Activated T-cell treated with anti-CD3 and anti-CD28 coated beads, Interleukin-2, amount 50 U/mL, for 4 hours (primary cell): Measurements from ENCODE around the gene CCDC77. TPM values are rescaled to one million over a fixed set of nuclear protein-coding genes. Genes with fewer than 3 reads are reported as not detected.
A peak's percentile ranks its signal among the peaks of the same experiment; 100 is the strongest.

Experiments used
- ATAC-seq, 2 donors: fragments of 200-7000 bp; cut with Tn5 transposase; one replicate each; pipeline ENCODE4 v1.10.0; 2021
- DNase-seq: peaks from one replicate; pipeline ENCODE4 v3.0.0-alpha.2; 2020
- H3K27me3 Mint-ChIP-seq: one replicate; pipeline ENCODE4 v1.8.0; 2021; ENCODE audit warnings: low read depth, mixed read lengths
- H3K36me3 Mint-ChIP-seq: one replicate; pipeline ENCODE4 v1.8.0; 2022; ENCODE audit warnings: mixed read lengths; ENCODE audit not compliant: insufficient read depth
- H3K4me1 Mint-ChIP-seq: one replicate; pipeline ENCODE4 v1.8.0; 2021; ENCODE audit warnings: low read depth, mixed read lengths
- H3K4me3 Mint-ChIP-seq: one replicate; pipeline ENCODE4 v1.8.0; 2021; ENCODE audit warnings: mild to moderate bottlenecking, moderate library complexity, mixed read lengths
- H3K9me3 Mint-ChIP-seq: one replicate; pipeline ENCODE4 v1.8.0; 2021; ENCODE audit warnings: mixed read lengths
- total RNA-seq, 3 donors: library from RNA; stranded (reverse); gene quantifications; one replicate each; pipeline ENCODE4 v1.2.1, GENCODE V29; 2021

CCDC77 gene
- total RNA-seq, 3 donors from 2014 or later: 6.9 to 8.8 (median 8.1) TPM

DNA sequence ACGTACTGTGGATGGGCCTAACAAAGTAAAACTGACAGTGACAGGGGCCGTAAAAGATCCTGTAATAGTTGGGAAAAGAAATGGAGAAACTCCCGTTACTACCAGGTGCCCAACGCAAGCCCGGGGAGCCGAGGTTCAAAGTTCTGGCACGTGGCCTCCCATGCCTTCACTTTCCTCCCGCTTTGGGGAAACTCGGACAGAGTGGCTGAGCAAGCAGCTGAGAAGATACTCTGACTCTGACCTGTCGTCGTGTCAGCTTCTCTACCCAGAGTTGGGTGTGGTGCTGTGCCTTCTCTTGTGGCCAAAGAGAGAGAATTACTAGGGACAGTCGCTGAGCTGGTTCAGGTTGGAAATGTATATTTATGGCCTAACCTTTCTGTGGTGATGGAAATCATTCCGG is 60.0 kb downstream of the CCDC77 start:
- peaks cover 11% of the 10 kb centered on the region for H3K4me1 Mint-ChIP-seq
- H3K9me3 Mint-ChIP-seq: no peaks in the 10 kb centered on the region
- DNase-seq (no peak), ATAC-seq (no peak)
- peaks cover 21% of the 10 kb centered on the region for H3K27me3 Mint-ChIP-seq
- H3K4me3 Mint-ChIP-seq: peak overlapping the region; percentile 83
- no peaks in the 10 kb centered on the region for H3K36me3 Mint-ChIP-seq

DNA sequence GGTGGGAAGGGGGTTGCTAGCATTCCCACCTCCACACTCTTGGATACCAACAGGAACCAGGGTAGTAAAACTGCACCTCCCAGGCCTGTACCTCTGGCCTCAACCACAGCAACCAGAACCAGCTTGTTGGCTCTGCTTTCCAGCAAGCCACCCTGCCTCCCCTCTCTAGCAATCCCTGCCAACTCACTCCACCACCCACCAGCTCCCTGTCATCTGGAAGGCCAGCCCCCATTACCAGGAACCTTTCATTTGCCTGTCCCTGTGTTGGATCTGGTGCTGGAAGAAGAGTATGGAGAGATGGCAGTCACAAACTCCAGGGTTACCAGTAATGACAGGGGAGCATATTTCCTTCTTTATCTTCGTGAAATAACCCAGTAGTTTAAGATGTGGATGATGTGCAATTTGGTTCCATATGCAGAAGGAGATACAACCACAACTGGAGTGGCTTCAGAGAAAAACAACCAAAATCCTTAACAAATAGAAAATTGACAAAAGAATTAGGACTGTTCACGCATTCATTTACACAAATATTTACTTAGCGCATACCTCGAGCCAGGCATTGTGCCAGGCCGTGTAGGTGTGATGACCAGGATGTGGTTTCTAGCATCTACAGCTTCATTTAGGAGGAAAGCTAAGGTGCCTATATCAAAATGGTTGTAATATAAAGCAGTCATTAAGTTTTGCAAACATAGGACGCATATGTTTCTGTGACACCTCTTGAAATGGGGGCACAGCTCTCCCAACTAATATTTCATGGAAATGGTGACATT is 61.7 kb downstream of the CCDC77 start:
- Mint-ChIP-seq H3K4me1 (peaks cover 11% of the 10 kb centered on the region), H3K4me3 (no peak overlapping the region), H3K36me3 (no peaks in the 10 kb centered on the region), H3K9me3 (no peaks in the 10 kb centered on the region), H3K27me3 (peaks cover 17% of the 10 kb centered on the region)
- no peak for ATAC-seq
- DNase-seq: no peak

DNA sequence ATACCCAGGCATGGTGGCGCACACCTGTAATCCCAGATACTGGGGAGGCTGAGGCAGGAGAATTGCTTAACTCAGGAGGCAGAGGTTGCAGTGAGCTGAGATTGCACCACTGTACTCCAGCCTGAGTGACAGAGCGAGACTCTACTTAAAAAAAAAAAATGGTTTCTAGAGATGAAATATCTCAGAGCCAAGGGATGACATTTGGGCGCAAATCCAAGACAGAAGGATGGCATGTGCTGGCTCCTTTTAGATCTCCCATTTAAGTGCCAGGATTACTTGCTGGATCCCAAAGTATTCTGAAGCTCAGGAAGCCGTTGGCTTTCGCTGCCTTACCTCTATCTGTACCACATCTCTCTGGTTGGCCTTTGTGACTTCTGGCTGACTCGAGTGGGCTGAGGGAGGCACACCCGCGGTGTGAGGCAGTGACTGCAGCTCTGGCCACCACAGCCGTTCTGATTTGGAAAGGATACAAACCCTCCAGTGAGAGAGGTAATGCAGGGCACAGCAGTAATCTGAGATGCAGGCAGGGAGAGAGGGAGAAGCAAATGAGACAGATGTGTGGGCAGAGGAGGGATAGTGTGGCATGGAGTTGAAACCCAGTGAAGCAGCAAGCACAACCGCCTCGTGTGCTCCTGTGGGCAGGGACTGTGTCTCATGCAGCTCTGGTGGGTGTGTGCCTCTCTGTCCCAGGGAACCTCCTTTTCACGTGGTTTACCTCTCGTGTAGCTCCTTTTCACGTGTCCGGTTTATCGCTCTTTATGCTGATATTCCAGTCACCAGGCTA is 63.2 kb downstream of the CCDC77 start:
- ATAC-seq (no peak), DNase-seq (no peak)
- H3K4me3 Mint-ChIP-seq: no peak overlapping the region
- peaks cover 14% of the 10 kb centered on the region for H3K27me3 Mint-ChIP-seq
- H3K36me3 Mint-ChIP-seq: no peaks in the 10 kb centered on the region
- no peaks in the 10 kb centered on the region for H3K9me3 Mint-ChIP-seq
- H3K4me1 Mint-ChIP-seq: peaks cover 6% of the 10 kb centered on the region

DNA sequence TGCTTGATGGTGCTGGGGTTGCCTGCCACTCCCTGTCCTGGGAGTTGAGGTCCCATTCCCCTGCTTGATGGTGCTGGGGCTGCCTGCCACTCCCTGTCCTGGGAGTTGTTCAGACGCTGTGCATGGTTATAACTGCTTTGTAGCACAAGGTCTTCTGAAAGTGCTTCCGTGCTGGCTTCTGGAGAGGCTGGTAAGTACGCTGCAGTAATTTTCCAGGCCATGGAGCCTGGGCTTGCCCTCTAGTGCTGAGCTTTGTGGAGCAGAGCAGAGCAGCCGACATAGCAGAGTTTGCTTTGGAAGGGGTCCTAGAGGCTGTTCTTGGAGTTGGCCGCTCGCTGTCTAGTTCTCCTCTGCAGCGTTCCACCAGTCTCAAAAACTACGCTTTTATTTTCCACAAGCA is 64.6 kb downstream of the CCDC77 start:
- Mint-ChIP-seq H3K9me3 (no peaks in the 10 kb centered on the region), H3K4me1 (peaks cover 4% of the 10 kb centered on the region), H3K27me3 (peaks cover 12% of the 10 kb centered on the region), H3K36me3 (no peaks in the 10 kb centered on the region), H3K4me3 (no peak overlapping the region)
- DNase-seq (no peak), ATAC-seq (no peak)

DNA sequence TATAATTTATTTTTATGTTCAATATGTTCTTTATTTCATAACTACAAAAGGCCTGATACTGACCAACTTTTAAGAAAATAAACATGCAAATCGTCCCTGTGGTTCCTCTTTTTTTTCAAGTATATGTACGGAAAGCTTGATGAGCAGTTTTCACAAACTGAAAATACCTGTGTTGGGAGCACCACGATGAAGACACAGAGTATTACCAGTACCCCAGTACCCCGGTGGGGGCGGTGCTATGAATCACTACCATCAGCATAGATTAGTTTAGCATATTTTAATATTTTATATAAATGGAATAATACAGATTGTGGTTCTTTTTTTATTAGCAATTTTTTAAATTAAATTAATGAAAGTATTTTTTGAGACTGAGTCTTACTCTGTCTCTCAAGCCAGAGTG is 65.3 kb downstream of the CCDC77 start:
- H3K9me3 Mint-ChIP-seq: no peaks in the 10 kb centered on the region
- no peak overlapping the region for H3K4me3 Mint-ChIP-seq
- DNase-seq (no peak), ATAC-seq (no peak)
- H3K27me3 Mint-ChIP-seq: peaks cover 9% of the 10 kb centered on the region
- H3K4me1 Mint-ChIP-seq: peaks cover 1% of the 10 kb centered on the region
- no peaks in the 10 kb centered on the region for H3K36me3 Mint-ChIP-seq

DNA sequence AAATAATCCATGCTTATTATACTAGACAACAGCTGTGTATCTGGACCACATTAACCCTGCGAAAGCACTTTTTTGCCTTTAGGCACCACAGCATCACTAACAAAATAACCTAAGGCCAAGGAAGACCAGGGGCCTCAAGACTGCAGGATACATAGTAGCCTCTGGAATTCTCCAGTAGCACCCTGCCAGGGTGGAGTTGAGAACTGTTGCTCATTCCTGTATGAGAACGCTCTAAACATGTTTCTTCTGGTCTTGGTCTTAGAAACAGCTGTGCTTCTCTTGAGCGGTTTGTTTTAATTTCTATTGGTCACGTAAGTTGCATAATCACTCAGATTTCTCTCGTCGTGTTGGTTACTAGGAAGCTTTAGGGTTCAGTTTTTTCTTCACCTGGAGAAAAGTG is 66.1 kb downstream of the CCDC77 start:
- Mint-ChIP-seq H3K36me3 (no peaks in the 10 kb centered on the region), H3K4me1 (peaks cover 1% of the 10 kb centered on the region), H3K4me3 (no peak overlapping the region), H3K27me3 (peaks cover under 1% of the 10 kb centered on the region), H3K9me3 (no peaks in the 10 kb centered on the region)
- no peak for DNase-seq
- no peak for ATAC-seq

DNA sequence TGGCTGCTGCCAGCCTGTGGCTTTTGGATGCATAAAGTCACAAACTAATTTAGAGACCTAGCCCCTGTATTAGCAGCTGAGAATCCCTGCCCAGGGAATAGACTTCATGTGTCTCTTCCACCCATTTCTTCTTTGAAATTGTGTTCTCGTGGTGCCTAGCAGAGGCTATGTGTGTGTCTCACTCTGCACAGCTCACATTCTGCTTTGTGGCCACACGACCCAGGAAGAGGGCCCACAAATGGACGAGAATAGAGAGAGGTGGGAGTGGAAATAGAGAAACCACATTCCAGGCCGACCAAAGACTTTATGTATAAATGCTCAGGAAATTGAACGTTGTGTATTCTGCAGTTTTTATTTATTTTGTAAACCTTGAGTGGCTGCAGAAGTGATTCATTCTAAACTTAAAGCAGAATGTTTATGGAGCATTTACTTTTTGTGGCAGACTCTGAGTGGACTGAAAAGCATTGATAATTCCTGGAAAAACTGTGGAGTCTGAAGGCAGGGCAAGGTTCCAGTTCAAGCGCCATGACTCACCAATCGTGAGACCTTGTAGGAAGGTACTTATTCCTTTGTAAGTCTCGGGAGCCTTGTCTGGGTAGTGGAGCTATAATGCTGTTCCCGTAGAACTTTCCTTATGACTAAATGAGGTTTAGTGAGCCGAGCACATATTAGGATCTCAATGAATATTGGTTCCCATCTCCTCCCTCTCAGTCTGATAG is 67.4 kb downstream of the CCDC77 start:
- ATAC-seq (no peak), DNase-seq (no peak)
- H3K4me3 Mint-ChIP-seq: no peak overlapping the region
- H3K9me3 Mint-ChIP-seq: no peaks in the 10 kb centered on the region
- H3K27me3 Mint-ChIP-seq: no peaks in the 10 kb centered on the region
- no peaks in the 10 kb centered on the region for H3K36me3 Mint-ChIP-seq
- H3K4me1 Mint-ChIP-seq: no peaks in the 10 kb centered on the region

DNA sequence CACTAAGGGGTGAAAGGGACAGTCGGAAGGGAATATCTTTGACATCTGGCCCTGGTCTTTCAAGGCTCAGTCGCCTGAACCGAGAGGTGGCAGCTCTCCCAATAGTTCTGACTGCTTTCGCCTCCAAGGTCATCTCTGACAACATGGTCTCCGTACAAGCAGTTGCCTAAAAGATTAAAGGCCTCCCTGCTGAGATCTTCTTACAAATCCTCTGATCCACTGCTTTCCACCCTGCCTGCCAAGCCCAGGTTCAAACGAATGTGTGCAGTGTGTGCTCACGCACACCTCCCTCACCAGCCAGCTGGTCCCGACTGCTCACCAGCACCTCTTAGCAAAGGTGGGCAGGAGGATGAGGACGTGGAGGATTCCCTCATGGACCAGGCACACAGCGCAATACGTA is 68.7 kb downstream of the CCDC77 start:
- no peaks in the 10 kb centered on the region for H3K4me1 Mint-ChIP-seq
- no peaks in the 10 kb centered on the region for H3K36me3 Mint-ChIP-seq
- no peak for DNase-seq
- H3K27me3 Mint-ChIP-seq: peaks cover 3% of the 10 kb centered on the region
- no peaks in the 10 kb centered on the region for H3K9me3 Mint-ChIP-seq
- ATAC-seq: no peak
- no peak overlapping the region for H3K4me3 Mint-ChIP-seq

DNA sequence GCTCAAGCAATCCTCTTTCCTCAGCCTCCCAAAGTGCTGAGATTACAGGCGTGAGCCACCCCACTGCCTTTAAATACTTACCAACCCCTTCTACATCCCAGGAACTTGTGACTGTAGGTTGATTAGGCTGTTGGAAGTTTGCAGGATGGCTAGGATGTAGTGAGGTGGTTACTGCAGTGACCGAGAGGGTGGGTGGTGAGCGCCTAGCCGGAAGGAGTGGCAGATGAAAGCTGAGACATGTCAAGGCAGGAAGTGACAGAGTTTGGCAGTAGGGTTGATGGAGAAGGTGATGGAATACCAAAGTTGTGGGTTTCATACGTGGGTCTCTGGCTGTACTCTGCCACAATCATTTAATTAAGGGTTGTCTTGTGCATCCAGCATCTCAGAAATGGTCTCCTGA is 71.8 kb downstream of the CCDC77 start:
- no peaks in the 10 kb centered on the region for H3K36me3 Mint-ChIP-seq

DNA sequence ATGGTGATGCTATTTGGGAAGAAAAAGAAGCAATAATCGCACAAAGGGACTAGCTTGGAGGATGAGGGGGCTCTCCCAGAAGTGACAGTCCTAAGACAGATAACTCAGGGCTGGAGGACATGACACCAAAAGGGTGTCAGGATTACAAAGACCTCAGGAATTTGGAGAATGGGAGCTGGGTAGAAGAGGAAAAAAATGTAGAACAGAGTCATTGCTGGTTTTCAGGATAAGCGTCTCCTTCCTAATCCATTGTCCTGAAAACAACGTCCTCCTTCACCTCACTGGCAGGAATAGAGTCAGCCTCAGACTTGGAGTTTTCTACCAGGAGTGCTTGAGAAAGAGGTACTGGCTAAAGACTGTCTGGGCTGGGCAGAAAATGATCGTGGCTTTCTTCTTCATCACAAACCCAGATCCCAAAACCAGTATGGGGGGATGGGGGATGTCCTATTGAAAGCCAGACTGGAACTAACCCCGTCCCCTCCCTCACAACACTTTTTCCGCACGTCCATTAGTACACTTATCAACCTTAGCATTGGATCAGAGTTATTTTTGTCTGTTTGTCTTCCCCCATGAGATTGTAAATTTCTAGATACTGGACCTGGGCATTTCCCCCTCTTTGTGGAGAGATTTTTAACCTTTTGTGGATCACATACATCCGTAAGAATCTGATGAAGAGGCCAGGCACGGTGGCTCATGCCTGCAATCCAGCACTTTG is 72.6 kb downstream of the CCDC77 start:
- Mint-ChIP-seq H3K27me3 (peaks cover 13% of the 10 kb centered on the region), H3K9me3 (no peaks in the 10 kb centered on the region), H3K4me1 (no peaks in the 10 kb centered on the region), H3K36me3 (no peaks in the 10 kb centered on the region), H3K4me3 (no peak overlapping the region)
- ATAC-seq (no peak), DNase-seq (no peak)

More for the DNA sequence above, 71.8 kb downstream of the CCDC77 start:
- H3K27me3 Mint-ChIP-seq: peaks cover 13% of the 10 kb centered on the region
- H3K4me1 Mint-ChIP-seq: no peaks in the 10 kb centered on the region
- no peak for DNase-seq
- ATAC-seq: no peak
- H3K4me3 Mint-ChIP-seq: no peak overlapping the region
- H3K9me3 Mint-ChIP-seq: no peaks in the 10 kb centered on the region

DNA sequence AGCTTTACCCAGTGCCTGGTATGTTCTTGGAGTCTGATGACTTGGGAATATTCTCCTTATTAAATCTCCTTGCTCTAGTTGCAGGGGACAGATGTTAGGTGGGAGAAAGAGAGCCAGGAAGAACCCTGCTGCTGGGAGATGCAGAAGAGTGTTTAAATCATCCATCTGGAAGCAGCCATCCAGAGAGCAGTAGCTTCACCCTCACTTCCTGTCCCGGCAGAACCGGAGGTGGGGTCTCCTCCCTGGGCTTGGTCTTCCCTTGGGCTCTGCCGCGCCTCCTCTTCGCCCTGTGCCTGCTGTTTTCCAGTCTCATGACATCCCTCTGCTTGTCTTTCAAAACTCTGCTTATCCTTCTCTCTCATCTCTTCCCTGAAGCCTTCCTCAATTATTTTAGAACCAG is 73.8 kb downstream of the CCDC77 start:
- Mint-ChIP-seq H3K36me3 (no peaks in the 10 kb centered on the region), H3K9me3 (no peaks in the 10 kb centered on the region), H3K4me1 (no peaks in the 10 kb centered on the region), H3K4me3 (no peak overlapping the region), H3K27me3 (peaks cover 15% of the 10 kb centered on the region)
- DNase-seq (no peak), ATAC-seq (no peak)

DNA sequence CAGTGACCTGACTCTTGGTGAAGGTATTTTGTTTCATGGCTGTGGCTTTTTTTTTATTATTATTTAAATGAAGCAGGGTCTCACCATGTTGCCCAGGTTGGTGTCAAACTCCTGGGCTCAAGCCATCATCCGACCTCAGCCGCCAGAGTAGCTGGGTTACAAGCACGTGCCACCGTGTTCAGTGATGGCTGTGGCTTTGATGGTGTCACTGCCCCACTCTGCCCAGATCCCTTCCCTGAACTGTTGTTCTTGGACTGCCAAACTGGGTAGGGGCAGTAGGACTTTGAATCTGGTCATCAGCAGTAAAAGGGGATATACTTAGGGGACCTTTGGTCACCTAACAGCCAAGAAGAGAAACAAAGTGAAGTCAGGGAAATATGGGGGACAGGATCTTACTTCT is 77.7 kb downstream of the CCDC77 start:
- Mint-ChIP-seq H3K27me3 (peaks cover 22% of the 10 kb centered on the region), H3K4me1 (no peaks in the 10 kb centered on the region), H3K9me3 (no peaks in the 10 kb centered on the region), H3K36me3 (no peaks in the 10 kb centered on the region), H3K4me3 (no peak overlapping the region)
- ATAC-seq (no peak), DNase-seq (no peak)

DNA sequence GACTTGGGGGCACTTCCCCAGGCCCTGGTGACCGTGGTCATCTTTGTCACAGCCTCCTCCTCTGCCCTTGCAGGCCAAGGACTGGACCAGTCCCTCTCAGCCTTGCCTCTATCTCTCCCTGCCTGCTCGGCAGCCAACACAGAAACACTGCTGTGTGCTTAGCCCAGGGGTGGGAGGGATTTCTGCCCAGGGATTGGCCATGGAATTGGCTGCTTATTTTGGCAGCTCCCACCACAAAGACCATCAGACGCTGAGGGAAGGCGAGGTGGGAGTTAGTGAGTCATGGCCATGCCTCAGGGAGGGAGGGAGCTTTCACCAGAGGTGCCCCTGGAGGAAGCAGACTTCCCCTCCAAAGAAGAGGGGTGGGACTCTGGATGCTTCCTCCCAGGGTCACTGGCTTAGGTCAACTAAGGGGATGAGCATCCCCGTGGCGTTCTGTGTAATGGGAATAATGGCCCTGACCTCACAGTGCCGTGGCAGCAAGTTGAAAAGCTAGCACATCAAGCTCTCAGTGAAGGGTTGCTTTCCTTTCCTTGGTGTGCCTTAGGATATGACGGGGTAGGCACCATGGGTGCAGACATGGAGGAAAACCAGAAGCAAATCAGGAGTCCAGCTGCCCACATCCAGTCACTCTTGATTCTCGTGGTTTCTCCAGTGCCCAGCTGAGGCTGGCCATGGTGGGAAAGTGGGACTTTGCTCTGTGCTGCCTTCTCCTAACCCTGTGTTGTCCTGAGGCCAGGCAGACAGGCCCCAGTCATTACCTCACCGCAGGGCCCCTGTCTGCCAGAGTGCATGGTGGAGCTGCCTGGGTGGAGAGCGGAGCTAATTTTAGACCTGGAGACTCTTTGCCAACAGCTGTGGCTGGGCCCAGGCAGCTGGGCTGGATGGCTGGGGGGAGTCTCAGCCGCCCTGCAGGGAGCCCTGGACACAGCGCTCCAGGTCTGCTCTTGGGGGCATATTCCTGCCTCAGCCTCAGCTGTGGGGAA is 79.7 kb downstream of the CCDC77 start:
- Mint-ChIP-seq H3K9me3 (no peaks in the 10 kb centered on the region), H3K36me3 (no peaks in the 10 kb centered on the region), H3K4me3 (no peak overlapping the region), H3K27me3 (peaks cover 16% of the 10 kb centered on the region), H3K4me1 (no peaks in the 10 kb centered on the region)
- DNase-seq (no peak), ATAC-seq (no peak)
